NCI-H526 (cell line): Measurements from ENCODE around the gene MSI2.

ENCODE experiments used
- DNase-seq, 2 experiments: peaks; one replicate each; lab custom pipeline; 2025; lab: John Stamatoyannopoulos, UW

Gene MSI2

GRCh38 chr17:57599271-57600045, 343.1 kb downstream of the MSI2 start:
- no peak for DNase-seq

GRCh38 chr17:57600074-57600473, 343.8 kb downstream of the MSI2 start:
- no peak for DNase-seq

- DNase-seq: peak; percentile 56 to 82
Measured at GRCh38 chr17:57601143-57601735, 344.9 kb downstream of the MSI2 start.

GRCh38 chr17:57602896-57603295, 346.6 kb downstream of the MSI2 start:
- no peak for DNase-seq

- peak; percentile 68 to 90 for DNase-seq
Measured at GRCh38 chr17:57603546-57603945, 347.2 kb downstream of the MSI2 start.

GRCh38 chr17:57603978-57604377, 347.7 kb downstream of the MSI2 start:
- DNase-seq: peak in 1 of 2 experiments; percentile 32

- peak in 1 of 2 experiments; percentile 72 for DNase-seq
Measured at GRCh38 chr17:57604771-57605674, 348.7 kb downstream of the MSI2 start.

- DNase-seq: peak; percentile 72 to 86
Measured at GRCh38 chr17:57605675-57606105, 349.4 kb downstream of the MSI2 start.

- DNase-seq: no peak
Measured at GRCh38 chr17:57606111-57606875, 350.0 kb downstream of the MSI2 start.

- DNase-seq: peak; percentile 50 to 70
Measured at GRCh38 chr17:57607553-57608120, 351.3 kb downstream of the MSI2 start.

GRCh38 chr17:57608369-57609124, 352.2 kb downstream of the MSI2 start:
- DNase-seq: no peak

- DNase-seq: peak; percentile 53 to 75
Measured at GRCh38 chr17:57609125-57609877, 353.0 kb downstream of the MSI2 start.

- peak; percentile 28 to 51 for DNase-seq
Measured at GRCh38 chr17:57609878-57610270, 353.6 kb downstream of the MSI2 start.

GRCh38 chr17:57612202-57613071, 356.1 kb downstream of the MSI2 start:
- DNase-seq: peak; percentile 98 to 99

GRCh38 chr17:57614742-57615141, 358.4 kb downstream of the MSI2 start:
- DNase-seq: no peak

GRCh38 chr17:57615836-57616757, 359.8 kb downstream of the MSI2 start:
- DNase-seq: peak; percentile 92 to 93

- DNase-seq: no peak
Measured at GRCh38 chr17:57617218-57617617, 360.9 kb downstream of the MSI2 start.
